K562 (cell line): ENCODE data around the gene MILR1. TPM values are rescaled to one million over a fixed set of nuclear protein-coding genes. Genes with fewer than 3 reads are reported as not detected.

Experiments used
- ATAC-seq: fragments of 200-7000 bp; cut with Tn5 transposase; 3 replicates; pipeline ENCODE4 v1.9.1; 2020; ENCODE audit warnings: moderate library complexity
- BruUV-seq: library from RNA; stranded (reverse); fragments of 400-500 nt; replicated peaks from 2 replicates; lab custom pipeline; 2021; lab: Mats Ljungman, UMichigan
- CTCF ChIA-PET: fragments of 300-600 bp; formaldehyde crosslinking; extraction: SDS; loops from one replicate; lab custom pipeline; 2021; ENCODE audit warnings: low intra/inter-chr PET ratio; lab: Yijun Ruan, JAX
- POLR2A ChIA-PET: fragments of 300-600, 350-650 bp; sonication (Branson Sonifier 250); formaldehyde crosslinking; extraction: SDS; loops from one replicate; lab custom pipeline; 2021; ENCODE audit warnings: antibody characterized with exemption, inconsistent platforms; lab: Yijun Ruan, JAX
- DNase-seq, 4 experiments: peaks; one replicate each; pipeline versions ENCODE4 v3.0.0 to v3.0.0-alpha.2; 2011 to 2018; ENCODE audit warnings: low spot score in 3 of 4, mixed read lengths in 3 of 4; ENCODE audit errors: extremely low read depth in 1 of 4
- FAIRE-seq: peaks from 2 replicates; lab custom pipeline; 2011; peaks lifted over from hg19 to GRCh38; lab: Jason Lieb, UNC
- H2AFZ ChIP-seq: 2 replicates; pipeline ENCODE4 v1.6.0; 2011; ENCODE audit warnings: low read depth, low read length, control low read depth, inconsistent platforms
- H3K27ac ChIP-seq: fragments of 200-600 bp; 3 replicates; pipeline ENCODE4 v1.8.0; 2011; ENCODE audit warnings: low read depth, mild to moderate bottlenecking, control low read depth, inconsistent platforms, low read length, moderate library complexity, mixed read lengths; ENCODE audit errors: extremely low read depth
- H3K27me3 ChIP-seq, 2 experiments: fragments of 300-600 bp in 1 of 2; 2 replicates in 1 of 2; 3 replicates in 1 of 2; pipeline versions ENCODE4 v1.6.0 to v1.8.0; 2011; ENCODE audit warnings: inconsistent platforms in 2 of 2, low read length in 2 of 2, mild to moderate bottlenecking in 1 of 2, mixed read lengths in 1 of 2, moderate library complexity in 1 of 2; ENCODE audit not compliant: control insufficient read depth in 2 of 2, insufficient read depth in 2 of 2
- H3K36me3 ChIP-seq: fragments of 300-600 bp; 3 replicates; pipeline ENCODE4 v1.8.0; 2011; ENCODE audit warnings: mild to moderate bottlenecking, low read length, inconsistent platforms; ENCODE audit not compliant: control insufficient read depth, insufficient read depth
- H3K4me1 ChIP-seq, 2 experiments: fragments of 200-600 bp in 1 of 2; replicated peaks in 1 of 2; 2 replicates in 1 of 2; 3 replicates in 1 of 2; pipeline versions ENCODE4 v1.5.1 to v1.8.0; 2011; ENCODE audit warnings: inconsistent platforms in 2 of 2, low read length in 2 of 2, mild to moderate bottlenecking in 1 of 2, mixed read lengths in 1 of 2, moderate library complexity in 1 of 2; ENCODE audit not compliant: control insufficient read depth in 2 of 2, insufficient read depth in 2 of 2
- H3K4me2 ChIP-seq: 2 replicates; pipeline ENCODE4 v1.6.1; 2011; ENCODE audit warnings: low read length, control low read depth, inconsistent platforms, mixed read lengths; ENCODE audit not compliant: insufficient read depth
- H3K4me3 ChIP-seq: fragments of 200-600 bp; sonication (generic), shearing (Covaris generic); 2 replicates; pipeline ENCODE4 v1.5.1; 2016; ENCODE audit warnings: control low read depth, inconsistent platforms
- H3K79me2 ChIP-seq: fragments of 200-600 bp; 3 replicates; pipeline ENCODE4 v1.8.0; 2011; ENCODE audit warnings: low read length, inconsistent platforms; ENCODE audit not compliant: control insufficient read depth, insufficient read depth
- H3K9ac ChIP-seq, 2 experiments: 2 replicates each; pipeline versions ENCODE4 v1.6.0 to v1.6.1; 2011; ENCODE audit warnings: low read depth in 2 of 2, low read length in 2 of 2, control low read depth in 1 of 2, inconsistent platforms in 1 of 2, mild to moderate bottlenecking in 1 of 2, mixed read lengths in 1 of 2; ENCODE audit not compliant: insufficient read depth in 1 of 2
- H3K9me1 ChIP-seq: one replicate; pipeline ENCODE4 v1.6.0; 2011; ENCODE audit warnings: inconsistent platforms, mild to moderate bottlenecking, low read length, moderate library complexity; ENCODE audit not compliant: control insufficient read depth, insufficient read depth
- H3K9me3 ChIP-seq: replicated peaks from 2 replicates; pipeline ENCODE4 v1.5.1; 2011; ENCODE audit warnings: low read depth, low read length, inconsistent platforms; ENCODE audit not compliant: control insufficient read depth, insufficient read depth
- H4K20me1 ChIP-seq: replicated peaks from 2 replicates; pipeline ENCODE4 v1.6.1; 2011; ENCODE audit warnings: low read length, inconsistent platforms, mixed read lengths; ENCODE audit not compliant: control insufficient read depth, insufficient read depth
- BCOR ChIP-seq: fragments of 450-650 bp; IDR thresholded peaks from 2 replicates; pipeline ENCODE4 v1.6.1; 2016
- HLTF ChIP-seq: fragments of 450-650 bp; IDR thresholded peaks from 2 replicates; pipeline ENCODE4 v1.6.1; 2016
- ZNF212 ChIP-seq: fragments of 450-650 bp; formaldehyde crosslinking; IDR thresholded peaks from 2 replicates; pipeline ENCODE4 v1.4.0; 2020; ENCODE audit warnings: mild to moderate bottlenecking
- WGBS: fragments of 100-300 bp; shearing (Covaris generic); methylation state at CpG from one replicate; pipeline ENCODE4 v1.1.6; 2016; ENCODE audit warnings: low coverage, mixed read lengths; ENCODE audit not compliant: insufficient coverage; ENCODE audit errors: missing lambda C conversion rate; 5-methylcytosine and 5-hydroxymethylcytosine counted together
- in situ Hi-C: fragments of 300-500 bp; cut with MboI; formaldehyde crosslinking; loops from 4 replicates; pipeline ENCODE4 v1.15.0; 2018; ENCODE audit warnings: inconsistent platforms, mixed read lengths
- intact Hi-C: fragments of 100-400 bp; cut with micrococcal nuclease; formaldehyde crosslinking; loops from 2 replicates; pipeline ENCODE4 v1.14.2; 2022
- polyA plus RNA-seq, 8 experiments: library from polyadenylated mRNA; depleted of rRNA in 4 of 8; stranded (reverse) in 5 of 8; unstranded in 3 of 8; fragments of >200 nt; fragmentation: Nextera tagmentation in 2 of 8; fragmentation: Illumina TruSeq in 1 of 8; extraction: Ambion mirVana in 2 of 8; extraction: Trizol in 1 of 8; gene quantifications; 2 replicates each; pipeline versions ENCODE4 v1.2.1 to v1.2.3, GENCODE V29; 2011 to 2014; ENCODE audit warnings: inconsistent platforms in 1 of 8, missing spikeins in 1 of 8
- total RNA-seq, 7 experiments: library from RNA; depleted of rRNA in 6 of 7; stranded (reverse); fragments of >200 nt in 6 of 7; fragmentation: Illumina TruSeq in 2 of 7; extraction: Trizol in 2 of 7; gene quantifications; 2 replicates each; pipeline versions ENCODE4 v1.2.1 to v1.2.3, GENCODE V29; 2011 to 2021; ENCODE audit warnings: low replicate concordance in 1 of 7
- TF ChIP-seq, protein P1 (sequence below): fragments of 250-450 bp; sonication (Bioruptor Pico); IDR thresholded peaks from 2 replicates; pipeline ENCODE4 v1.9.0; 2021; ENCODE audit warnings: mild to moderate bottlenecking, inconsistent platforms
- TF ChIP-seq, protein P2 (sequence below), 2 experiments: fragments of 450-650 bp in 1 of 2; sonication (generic) in 1 of 2; formaldehyde crosslinking in 1 of 2; IDR thresholded peaks; 2 replicates each; pipeline versions ENCODE4 v1.7.1 to v1.9.0; 2016 to 2022; ENCODE audit warnings: inconsistent platforms in 1 of 2, mild to moderate bottlenecking in 1 of 2, missing genetic modification reagents in 1 of 2
- TF ChIP-seq, protein P3 (sequence below): fragments of 450-650 bp; IDR thresholded peaks from 2 replicates; pipeline ENCODE4 v1.6.1; 2014; ENCODE audit warnings: low read depth, mild to moderate bottlenecking, moderate library complexity, borderline replicate concordance

The MILR1 gene
- total and polyA plus RNA-seq, 9 of the 15 experiments (the other 6 are each of a cell fraction or from before 2014, with no cell fraction given): 3.8 to 14.1 (median 7.1) TPM

DNA sequence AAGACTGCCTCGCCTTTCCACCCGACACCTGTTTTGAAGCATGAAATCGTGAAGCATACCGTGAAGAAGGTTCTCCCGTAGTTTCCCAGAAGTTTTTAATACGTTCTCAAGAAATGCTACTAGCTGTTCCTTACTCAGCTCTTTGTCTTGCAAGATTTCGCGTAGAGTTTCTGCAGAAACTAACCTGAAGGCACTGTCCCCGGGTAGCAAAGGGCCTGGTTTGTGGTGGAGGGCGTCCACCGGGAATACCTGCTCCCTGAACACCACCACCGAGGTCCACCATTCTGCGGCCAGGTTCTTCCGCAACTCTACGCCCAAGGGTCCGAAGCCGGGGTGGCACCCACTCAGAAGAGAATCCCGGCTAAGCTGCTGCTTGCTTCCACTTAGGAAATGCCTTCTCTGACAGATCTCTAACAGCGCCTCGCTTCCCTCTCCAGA lies 47.5 kb downstream of the MILR1 start:
- Histone ChIP-seq H3K27ac (peak overlapping the region; percentile 90), H3K9ac (peak overlapping the region; percentile 88 to 96), H3K4me2 (peak overlapping the region; percentile 85), H3K27me3 (no peaks in the 10 kb centered on the region), H3K4me1 (peaks cover 4 to 10% of the 10 kb centered on the region in 2 experiments; a peak in 3 of 5 replicates), H3K9me3 (no peaks in the 10 kb centered on the region; the same call in 1 of the 2 replicates), H2AFZ (peak overlapping the region; percentile 95), H3K4me3 (peak overlapping the region; percentile 69), H4K20me1 (0 out of 2 replicates have a peak, but pooled peaks cover 8% of the 10 kb centered on the region), H3K9me1 (no peaks in the 10 kb centered on the region), H3K36me3 (peaks cover 71% of the 10 kb centered on the region), H3K79me2 (peaks cover 68% of the 10 kb centered on the region)
- ChIA-PET CTCF (interaction anchor here (1.6 to 2.3 kb wide), 2 partner anchors 75 to 153 kb away, joined by 7 to 8 read pairs; no protein-coding TSS in a partner anchor), POLR2A (interaction anchor here (0.6 to 6.8 kb wide), 14 partner anchors 9 to 351 kb away, joined by 3 to 114 read pairs (median 4); partner anchors contain the start of genes CEP95 and DDX5)
- TF ChIP-seq, protein P1, sequence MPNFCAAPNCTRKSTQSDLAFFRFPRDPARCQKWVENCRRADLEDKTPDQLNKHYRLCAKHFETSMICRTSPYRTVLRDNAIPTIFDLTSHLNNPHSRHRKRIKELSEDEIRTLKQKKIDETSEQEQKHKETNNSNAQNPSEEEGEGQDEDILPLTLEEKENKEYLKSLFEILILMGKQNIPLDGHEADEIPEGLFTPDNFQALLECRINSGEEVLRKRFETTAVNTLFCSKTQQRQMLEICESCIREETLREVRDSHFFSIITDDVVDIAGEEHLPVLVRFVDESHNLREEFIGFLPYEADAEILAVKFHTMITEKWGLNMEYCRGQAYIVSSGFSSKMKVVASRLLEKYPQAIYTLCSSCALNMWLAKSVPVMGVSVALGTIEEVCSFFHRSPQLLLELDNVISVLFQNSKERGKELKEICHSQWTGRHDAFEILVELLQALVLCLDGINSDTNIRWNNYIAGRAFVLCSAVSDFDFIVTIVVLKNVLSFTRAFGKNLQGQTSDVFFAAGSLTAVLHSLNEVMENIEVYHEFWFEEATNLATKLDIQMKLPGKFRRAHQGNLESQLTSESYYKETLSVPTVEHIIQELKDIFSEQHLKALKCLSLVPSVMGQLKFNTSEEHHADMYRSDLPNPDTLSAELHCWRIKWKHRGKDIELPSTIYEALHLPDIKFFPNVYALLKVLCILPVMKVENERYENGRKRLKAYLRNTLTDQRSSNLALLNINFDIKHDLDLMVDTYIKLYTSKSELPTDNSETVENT (CRISPR knock-in tag): no peak
- no peak for TF ChIP-seq ZNF212 (CRISPR knock-in tag)
- peak; percentile 8; the same call in 1 of the 2 replicates for TF ChIP-seq BCOR
- TF ChIP-seq, protein P2, sequence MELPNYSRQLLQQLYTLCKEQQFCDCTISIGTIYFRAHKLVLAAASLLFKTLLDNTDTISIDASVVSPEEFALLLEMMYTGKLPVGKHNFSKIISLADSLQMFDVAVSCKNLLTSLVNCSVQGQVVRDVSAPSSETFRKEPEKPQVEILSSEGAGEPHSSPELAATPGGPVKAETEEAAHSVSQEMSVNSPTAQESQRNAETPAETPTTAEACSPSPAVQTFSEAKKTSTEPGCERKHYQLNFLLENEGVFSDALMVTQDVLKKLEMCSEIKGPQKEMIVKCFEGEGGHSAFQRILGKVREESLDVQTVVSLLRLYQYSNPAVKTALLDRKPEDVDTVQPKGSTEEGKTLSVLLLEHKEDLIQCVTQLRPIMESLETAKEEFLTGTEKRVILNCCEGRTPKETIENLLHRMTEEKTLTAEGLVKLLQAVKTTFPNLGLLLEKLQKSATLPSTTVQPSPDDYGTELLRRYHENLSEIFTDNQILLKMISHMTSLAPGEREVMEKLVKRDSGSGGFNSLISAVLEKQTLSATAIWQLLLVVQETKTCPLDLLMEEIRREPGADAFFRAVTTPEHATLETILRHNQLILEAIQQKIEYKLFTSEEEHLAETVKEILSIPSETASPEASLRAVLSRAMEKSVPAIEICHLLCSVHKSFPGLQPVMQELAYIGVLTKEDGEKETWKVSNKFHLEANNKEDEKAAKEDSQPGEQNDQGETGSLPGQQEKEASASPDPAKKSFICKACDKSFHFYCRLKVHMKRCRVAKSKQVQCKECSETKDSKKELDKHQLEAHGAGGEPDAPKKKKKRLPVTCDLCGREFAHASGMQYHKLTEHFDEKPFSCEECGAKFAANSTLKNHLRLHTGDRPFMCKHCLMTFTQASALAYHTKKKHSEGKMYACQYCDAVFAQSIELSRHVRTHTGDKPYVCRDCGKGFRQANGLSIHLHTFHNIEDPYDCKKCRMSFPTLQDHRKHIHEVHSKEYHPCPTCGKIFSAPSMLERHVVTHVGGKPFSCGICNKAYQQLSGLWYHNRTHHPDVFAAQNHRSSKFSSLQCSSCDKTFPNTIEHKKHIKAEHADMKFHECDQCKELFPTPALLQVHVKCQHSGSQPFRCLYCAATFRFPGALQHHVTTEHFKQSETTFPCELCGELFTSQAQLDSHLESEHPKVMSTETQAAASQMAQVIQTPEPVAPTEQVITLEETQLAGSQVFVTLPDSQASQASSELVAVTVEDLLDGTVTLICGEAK (IDR thresholded peaks at IDR 0.05): no peak
- TF ChIP-seq, protein P2 (CRISPR knock-in tag; IDR thresholded peaks at IDR 0.05): peak; percentile 8; the same call in 1 of the 2 replicates
- TF ChIP-seq HLTF: 0 out of 2 replicates have a peak, but pooled peaks have one; percentile 13
- TF ChIP-seq, protein P3, sequence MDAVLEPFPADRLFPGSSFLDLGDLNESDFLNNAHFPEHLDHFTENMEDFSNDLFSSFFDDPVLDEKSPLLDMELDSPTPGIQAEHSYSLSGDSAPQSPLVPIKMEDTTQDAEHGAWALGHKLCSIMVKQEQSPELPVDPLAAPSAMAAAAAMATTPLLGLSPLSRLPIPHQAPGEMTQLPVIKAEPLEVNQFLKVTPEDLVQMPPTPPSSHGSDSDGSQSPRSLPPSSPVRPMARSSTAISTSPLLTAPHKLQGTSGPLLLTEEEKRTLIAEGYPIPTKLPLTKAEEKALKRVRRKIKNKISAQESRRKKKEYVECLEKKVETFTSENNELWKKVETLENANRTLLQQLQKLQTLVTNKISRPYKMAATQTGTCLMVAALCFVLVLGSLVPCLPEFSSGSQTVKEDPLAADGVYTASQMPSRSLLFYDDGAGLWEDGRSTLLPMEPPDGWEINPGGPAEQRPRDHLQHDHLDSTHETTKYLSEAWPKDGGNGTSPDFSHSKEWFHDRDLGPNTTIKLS: peak; percentile 28; the same call in 1 of the 2 replicates
- DNase-seq (no peak), FAIRE-seq (peak; percentile 67), ATAC-seq (peak; percentile 0)
- under 1% methylated on average over 20 of the region's 20 CpGs for WGBS
- intact Hi-C loops (loop anchor here (2.0 kb wide), 2 partner anchors 76 to 106 kb away; no protein-coding TSS in a partner anchor), in situ Hi-C loops (no loop called here)
- BruUV-seq: no TSS peak
